HL-60/S4 (cell line): ENCODE measurements around the gene ARHGAP29.

Source experiments
- in situ Hi-C: fragments of 300-500 bp; cut with MboI; formaldehyde crosslinking; loops from 2 replicates; pipeline ENCODE4 v1.14.3; 2022; ENCODE audit warnings: low sequenced_read_pairs

The ARHGAP29 gene

GRCh38 chr1:94260635-94261387 is 23.4 kb upstream of the ARHGAP29 start:
- in situ Hi-C loops = no loop called here

GRCh38 chr1:94259635-94260289 is 22.4 kb upstream of the ARHGAP29 start:
- in situ Hi-C loops = no loop called here

- in situ Hi-C loops = no loop called here
Observed at GRCh38 chr1:94258873-94259331, 21.5 kb upstream of the ARHGAP29 start.

GRCh38 chr1:94257444-94257843 is 20.1 kb upstream of the ARHGAP29 start:
- in situ Hi-C loops = no loop called here

GRCh38 chr1:94255476-94255875 is 18.1 kb upstream of the ARHGAP29 start:
- in situ Hi-C loops = no loop called here

GRCh38 chr1:94254073-94254810 is 16.9 kb upstream of the ARHGAP29 start:
- in situ Hi-C loops = no loop called here

GRCh38 chr1:94253456-94254017 is 16.2 kb upstream of the ARHGAP29 start:
- in situ Hi-C loops = no loop called here

GRCh38 chr1:94250341-94250740 is 13.0 kb upstream of the ARHGAP29 start:
- in situ Hi-C loops = no loop called here

GRCh38 chr1:94248956-94249688 is 11.7 kb upstream of the ARHGAP29 start:
- in situ Hi-C loops = no loop called here

- in situ Hi-C loops = no loop called here
Observed at GRCh38 chr1:94247138-94248094, 10.0 kb upstream of the ARHGAP29 start.

- in situ Hi-C loops = no loop called here
Observed at GRCh38 chr1:94246692-94247137, 9.3 kb upstream of the ARHGAP29 start.

GRCh38 chr1:94245747-94246438 is 8.5 kb upstream of the ARHGAP29 start:
- in situ Hi-C loops = no loop called here

- in situ Hi-C loops = no loop called here
Observed at GRCh38 chr1:94244816-94245215, 7.4 kb upstream of the ARHGAP29 start.

GRCh38 chr1:94243665-94244064 is 6.3 kb upstream of the ARHGAP29 start:
- in situ Hi-C loops = no loop called here

- in situ Hi-C loops = no loop called here
Observed at GRCh38 chr1:94240822-94241221, 3.4 kb upstream of the ARHGAP29 start.

- in situ Hi-C loops = no loop called here
Observed at GRCh38 chr1:94239796-94240195, 2.4 kb upstream of the ARHGAP29 start.

GRCh38 chr1:94239051-94239450 is 1.7 kb upstream of the ARHGAP29 start:
- in situ Hi-C loops = no loop called here

- in situ Hi-C loops = no loop called here
Observed at GRCh38 chr1:94236630-94237290, 624 bp downstream of the ARHGAP29 start.
